ENCODE results near the gene TNS3. TPM values are rescaled to one million over a fixed set of nuclear protein-coding genes. Genes with fewer than 3 reads are reported as not detected.

TNS3 gene
- total RNA-seq, 2 experiments from 2014 or later, result 0.12 to 0.19 TPM

DNA sequence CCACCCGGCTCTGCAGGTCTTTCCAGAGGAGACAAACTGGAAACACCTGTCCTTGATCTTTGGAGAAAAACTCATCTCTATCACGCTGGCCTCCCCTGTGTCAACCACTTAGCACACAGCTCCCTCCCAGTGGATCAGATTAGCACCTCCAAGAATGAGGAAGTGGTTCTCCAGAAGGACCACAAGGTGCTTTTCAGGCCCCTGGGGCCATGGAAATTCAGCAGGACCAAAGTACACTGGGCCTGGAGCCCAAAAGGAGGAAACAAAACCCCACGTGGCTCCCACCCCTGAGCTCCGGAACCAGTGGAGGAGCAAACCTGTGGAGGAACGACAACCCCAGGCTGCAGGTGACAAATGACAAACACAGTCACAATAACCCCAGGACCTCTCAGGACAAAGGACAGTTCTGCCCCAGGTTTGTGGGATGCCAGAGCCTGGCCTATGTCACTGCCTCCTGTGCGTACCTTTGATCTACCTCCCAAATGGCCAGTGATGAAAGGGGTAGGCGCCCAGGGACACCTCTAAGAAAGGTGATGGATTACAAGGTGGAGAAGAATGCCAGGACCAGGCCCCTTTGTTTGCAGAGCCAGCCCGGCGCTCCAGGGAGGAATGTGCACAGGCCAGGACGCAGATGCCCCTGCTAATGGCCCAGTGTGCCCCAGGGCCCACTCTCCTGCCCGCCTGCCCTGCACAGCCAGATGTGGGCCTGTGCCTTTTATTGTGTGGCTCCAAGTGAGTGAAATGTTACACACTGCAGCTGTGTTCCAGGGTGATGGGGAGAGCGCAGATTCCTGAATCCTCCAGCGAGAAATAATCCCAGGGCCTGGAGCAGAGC, 5.7 kb downstream of the TNS3 start:
- intact Hi-C loops (cut with micrococcal nuclease), result no loop called here
- Mint-ChIP-seq H3K4me3 (no peak overlapping the region), H3K4me1 (ENCODE audit: low read depth) (peaks cover 4% of the 10 kb centered on the region), H3K27me3 (ENCODE audit: low read depth) (peaks cover 18% of the 10 kb centered on the region), H3K27ac (no peak overlapping the region), H3K9me3 (no peaks in the 10 kb centered on the region), H3K36me3 (ENCODE audit: low read depth) (no peaks in the 10 kb centered on the region)
- DNase-seq, result no peak
- CTCF ChIA-PET, result no interaction called here

DNA sequence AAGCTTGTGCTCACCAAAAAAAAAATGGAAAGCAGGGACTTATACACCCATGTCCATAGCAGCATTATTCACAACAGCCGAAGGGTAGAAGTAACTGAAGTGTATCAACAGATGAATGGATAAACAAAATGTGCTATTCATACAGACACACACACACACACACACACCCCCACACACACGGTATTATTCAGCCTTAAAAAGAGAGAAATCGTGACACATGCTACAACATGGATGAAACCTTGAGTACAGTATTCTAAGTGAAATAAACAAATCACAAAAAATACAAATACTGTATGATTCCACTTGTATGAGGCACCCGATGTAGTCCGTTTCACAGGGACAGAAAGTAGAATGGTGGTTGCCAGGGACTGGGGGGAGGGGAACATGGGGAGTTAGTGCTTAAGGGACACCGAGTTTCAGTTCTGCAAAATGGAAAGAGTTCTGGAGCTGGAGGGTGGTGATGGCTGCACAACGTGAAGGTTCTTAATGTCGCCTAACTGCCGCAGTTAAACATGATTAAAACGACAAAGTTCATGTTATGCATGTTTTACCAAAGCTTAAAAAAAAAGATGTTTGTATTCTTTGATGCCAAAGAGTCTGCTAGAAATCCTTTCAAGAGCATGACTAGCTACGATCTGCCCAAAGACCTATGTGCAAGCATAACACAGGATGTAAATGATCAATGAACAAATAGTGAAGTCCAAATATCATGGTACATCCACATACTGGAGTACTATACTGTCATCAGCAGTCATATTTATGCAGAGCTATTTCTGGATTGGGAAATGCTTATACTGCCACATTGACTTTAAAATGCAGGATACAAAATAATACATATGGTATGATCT, 7.2 kb downstream of the TNS3 start:
- DNase-seq, result no peak
- Mint-ChIP-seq H3K27me3 (ENCODE audit: low read depth) (peaks cover 11% of the 10 kb centered on the region), H3K36me3 (ENCODE audit: low read depth) (no peaks in the 10 kb centered on the region), H3K27ac (no peak overlapping the region), H3K9me3 (no peaks in the 10 kb centered on the region), H3K4me3 (no peak overlapping the region), H3K4me1 (ENCODE audit: low read depth) (peaks cover 4% of the 10 kb centered on the region)
- intact Hi-C loops (cut with micrococcal nuclease), result no loop called here
- CTCF ChIA-PET, result no interaction called here

DNA sequence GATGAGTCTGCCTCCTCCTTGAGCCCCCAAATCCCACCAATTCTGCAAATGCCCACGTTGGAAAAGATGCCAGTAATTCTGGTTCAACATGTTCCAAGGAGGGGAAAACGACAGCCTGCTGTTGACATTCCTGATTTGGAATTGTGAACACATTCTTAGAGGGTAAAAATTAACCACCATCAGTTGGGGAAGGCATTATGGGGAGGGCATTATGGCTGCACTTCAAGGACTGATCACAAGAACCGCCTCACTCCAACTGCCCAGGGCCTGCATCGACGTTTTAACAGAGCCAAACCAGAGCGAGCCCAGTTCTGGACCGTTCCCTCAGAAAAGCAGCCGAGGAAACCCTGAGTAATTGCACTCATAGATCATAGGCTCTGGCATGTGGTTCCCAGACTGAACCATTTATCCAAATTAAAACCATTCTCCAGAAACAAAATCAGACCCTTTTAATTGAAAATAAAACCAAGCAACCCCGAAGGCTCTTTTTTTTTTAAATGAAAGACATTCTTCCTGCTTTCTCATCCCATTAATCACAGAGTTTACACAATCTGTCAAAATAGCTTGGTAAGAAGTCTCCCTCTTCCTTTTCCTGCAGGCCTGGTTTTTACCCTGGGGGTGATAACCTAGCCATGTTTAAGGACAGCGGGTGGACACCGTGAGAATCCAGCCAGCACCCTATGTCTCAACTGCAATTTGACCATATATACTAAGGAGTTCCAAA, 8.0 kb downstream of the TNS3 start:
- peaks cover 3% of the 10 kb centered on the region for H3K4me1 Mint-ChIP-seq (ENCODE audit: low read depth)
- DNase-seq, result no peak
- H3K27ac Mint-ChIP-seq, result no peak overlapping the region
- peaks cover 7% of the 10 kb centered on the region for H3K27me3 Mint-ChIP-seq (ENCODE audit: low read depth)
- H3K9me3 Mint-ChIP-seq, result no peaks in the 10 kb centered on the region
- intact Hi-C loops (cut with micrococcal nuclease), result no loop called here
- CTCF ChIA-PET, result no interaction called here
- H3K36me3 Mint-ChIP-seq (ENCODE audit: low read depth), result no peaks in the 10 kb centered on the region
- H3K4me3 Mint-ChIP-seq, result no peak overlapping the region

DNA sequence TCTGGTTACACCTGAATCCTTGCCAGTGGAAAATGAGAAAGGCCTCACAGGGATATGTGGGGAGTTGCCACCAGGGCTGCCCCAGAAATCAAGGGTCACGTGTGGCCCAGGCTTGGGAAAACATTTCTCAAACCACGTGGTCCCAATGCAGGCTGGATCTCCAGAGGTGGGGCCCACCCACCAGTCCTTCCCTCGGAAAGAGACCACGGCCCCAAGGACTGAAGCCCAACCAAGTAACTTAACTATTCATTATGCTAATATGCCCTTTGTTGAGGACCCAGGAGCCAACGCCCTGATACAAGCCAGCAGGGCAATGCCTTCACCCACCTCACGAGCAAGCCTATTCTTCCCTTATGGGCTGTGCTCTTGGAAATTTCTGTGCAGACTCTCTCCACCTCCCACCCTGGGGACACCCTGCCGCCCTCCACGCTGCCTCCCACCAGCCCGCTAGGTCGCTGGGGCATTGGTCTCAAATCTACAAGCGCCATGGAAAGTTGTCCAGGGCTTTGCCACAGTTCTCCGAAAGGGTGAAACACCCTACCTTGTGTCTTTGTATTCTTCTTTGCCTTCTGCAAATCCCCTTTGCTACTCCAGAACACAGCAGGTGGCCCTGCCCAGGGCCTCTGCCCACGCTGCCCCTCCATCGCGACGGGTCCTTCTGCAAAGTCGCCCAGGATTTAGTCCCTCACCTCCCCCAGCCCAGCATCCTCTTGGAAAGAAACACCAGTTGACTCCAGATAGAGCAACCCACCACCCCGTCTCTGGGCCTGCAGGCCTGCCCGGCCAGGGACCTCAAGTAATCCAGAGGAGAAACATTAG, 8.8 kb downstream of the TNS3 start:
- no peaks in the 10 kb centered on the region for H3K36me3 Mint-ChIP-seq (ENCODE audit: low read depth)
- DNase-seq, result no peak
- H3K4me1 Mint-ChIP-seq (ENCODE audit: low read depth), result no peaks in the 10 kb centered on the region

DNA sequence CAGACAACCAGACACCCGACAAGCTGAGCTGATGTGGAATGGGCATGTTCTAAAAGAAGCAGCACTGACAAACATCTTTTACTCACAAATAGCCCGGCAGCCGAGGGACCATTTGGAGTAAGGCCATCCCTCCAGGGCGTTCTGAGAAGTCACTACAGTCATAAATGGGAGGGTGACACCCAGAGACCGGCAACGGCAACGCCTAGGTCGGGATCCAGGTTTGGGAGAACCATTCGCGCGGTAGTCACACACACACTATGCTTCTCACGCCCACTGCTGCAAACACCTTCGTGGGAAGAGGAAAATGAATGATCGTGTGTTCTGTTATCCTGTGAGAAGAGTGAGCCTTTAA, 9.8 kb downstream of the TNS3 start:
- Mint-ChIP-seq H3K27ac (no peak overlapping the region), H3K4me1 (ENCODE audit: low read depth) (no peaks in the 10 kb centered on the region), H3K4me3 (no peak overlapping the region), H3K36me3 (ENCODE audit: low read depth) (no peaks in the 10 kb centered on the region), H3K27me3 (ENCODE audit: low read depth) (peaks cover 13% of the 10 kb centered on the region), H3K9me3 (no peaks in the 10 kb centered on the region)
- intact Hi-C loops (cut with micrococcal nuclease), result no loop called here
- no peak for DNase-seq
- CTCF ChIA-PET, result no interaction called here

More for the DNA sequence above, 8.8 kb downstream of the TNS3 start:
- no peaks in the 10 kb centered on the region for H3K9me3 Mint-ChIP-seq
- intact Hi-C loops (cut with micrococcal nuclease), result no loop called here
- CTCF ChIA-PET, result no interaction called here
- peaks cover 10% of the 10 kb centered on the region for H3K27me3 Mint-ChIP-seq (ENCODE audit: low read depth)
- no peak overlapping the region for H3K27ac Mint-ChIP-seq
- H3K4me3 Mint-ChIP-seq, result no peak overlapping the region

DNA sequence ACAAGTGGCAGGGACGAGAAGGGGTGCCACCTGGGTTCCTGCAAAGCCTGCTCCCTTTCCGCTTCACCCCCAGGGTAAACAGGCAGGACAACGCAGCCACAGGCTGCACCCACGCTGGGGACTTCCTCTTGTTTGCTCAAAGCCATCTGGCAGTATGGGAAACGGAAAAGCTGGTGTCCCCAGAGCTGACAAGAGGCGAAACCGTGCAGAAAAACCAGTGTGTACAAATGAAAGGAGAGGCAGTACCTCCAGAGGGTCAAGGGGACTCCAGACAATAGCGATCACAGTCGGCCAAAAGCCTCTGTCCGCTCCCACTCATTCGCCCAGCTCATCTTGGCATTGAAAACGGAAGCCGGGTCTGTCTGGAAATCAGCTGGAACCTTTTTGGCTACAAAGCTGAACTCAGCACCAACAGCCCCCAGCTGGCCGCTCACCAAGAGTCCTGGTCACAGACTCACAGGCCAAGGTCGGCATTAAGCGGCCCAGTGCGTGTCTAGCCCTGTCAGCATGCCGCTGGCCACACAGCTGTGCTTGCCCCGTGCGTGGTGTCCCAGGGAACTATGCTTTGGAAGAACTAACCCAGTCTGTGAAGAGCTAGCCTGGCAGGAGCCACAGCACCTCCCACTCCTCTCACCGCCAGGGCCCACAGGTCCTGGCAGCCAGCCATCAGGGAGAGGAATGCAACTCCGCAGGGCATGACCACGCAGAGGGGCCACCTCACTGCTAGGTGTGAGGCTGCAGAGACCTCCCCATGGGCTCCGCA, 10.4 kb downstream of the TNS3 start:
- DNase-seq, result no peak
- Mint-ChIP-seq H3K4me1 (ENCODE audit: low read depth) (no peaks in the 10 kb centered on the region), H3K9me3 (no peaks in the 10 kb centered on the region), H3K27ac (no peak overlapping the region), H3K36me3 (ENCODE audit: low read depth) (no peaks in the 10 kb centered on the region), H3K4me3 (no peak overlapping the region), H3K27me3 (ENCODE audit: low read depth) (peaks cover 13% of the 10 kb centered on the region)
- intact Hi-C loops (cut with micrococcal nuclease), result no loop called here
- CTCF ChIA-PET, result no interaction called here

DNA sequence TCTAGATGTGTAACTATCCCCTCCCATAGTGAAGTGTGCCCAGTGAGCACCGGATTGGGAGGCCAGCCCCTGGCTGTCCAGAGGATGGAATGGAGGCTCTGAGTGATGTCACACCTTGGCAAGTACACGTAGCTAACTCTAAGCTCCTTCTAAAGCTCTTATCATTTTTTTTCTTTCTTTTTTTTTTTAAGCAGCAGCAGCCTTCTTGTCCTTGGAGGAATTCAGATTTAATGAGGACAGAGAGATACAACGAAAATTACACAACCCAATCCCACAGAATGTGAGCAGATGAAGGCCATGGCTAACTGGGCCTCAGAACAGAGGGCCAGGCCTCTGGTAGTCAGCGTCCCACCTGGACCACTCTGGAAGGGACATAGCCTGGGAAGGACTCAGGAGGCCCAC, 11.3 kb downstream of the TNS3 start:
- no peak for DNase-seq
- CTCF ChIA-PET, result no interaction called here
- no peaks in the 10 kb centered on the region for H3K36me3 Mint-ChIP-seq (ENCODE audit: low read depth)
- intact Hi-C loops (cut with micrococcal nuclease), result no loop called here
- peaks cover 16% of the 10 kb centered on the region for H3K27me3 Mint-ChIP-seq (ENCODE audit: low read depth)
- no peak overlapping the region for H3K27ac Mint-ChIP-seq
- no peaks in the 10 kb centered on the region for H3K4me1 Mint-ChIP-seq (ENCODE audit: low read depth)
- H3K9me3 Mint-ChIP-seq, result no peaks in the 10 kb centered on the region
- H3K4me3 Mint-ChIP-seq, result no peak overlapping the region

DNA sequence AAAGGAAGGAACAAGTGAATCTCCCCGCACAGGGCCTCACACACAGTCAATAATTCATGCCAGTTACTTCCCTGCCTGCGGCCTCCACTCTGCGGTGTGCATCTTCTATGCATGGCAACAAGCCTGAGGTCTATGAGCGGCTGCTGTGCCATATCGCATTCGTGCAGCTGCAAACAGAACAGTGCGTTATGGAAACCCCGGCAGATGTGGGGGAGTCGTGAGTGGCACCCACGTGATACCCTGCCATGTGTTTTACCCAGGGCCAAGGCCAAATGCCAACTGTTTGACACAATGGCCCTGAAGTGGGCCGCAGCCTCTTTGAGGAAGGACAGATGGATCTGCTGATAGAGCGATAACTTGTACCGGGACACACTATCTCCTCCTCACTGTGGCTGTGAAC, 13.4 kb downstream of the TNS3 start:
- Mint-ChIP-seq H3K27ac (no peak overlapping the region), H3K4me3 (no peak overlapping the region), H3K9me3 (no peaks in the 10 kb centered on the region), H3K4me1 (ENCODE audit: low read depth) (no peaks in the 10 kb centered on the region), H3K27me3 (ENCODE audit: low read depth) (peaks cover 16% of the 10 kb centered on the region), H3K36me3 (ENCODE audit: low read depth) (no peaks in the 10 kb centered on the region)
- intact Hi-C loops (cut with micrococcal nuclease), result no loop called here
- CTCF ChIA-PET, result no interaction called here
- no peak for DNase-seq

DNA sequence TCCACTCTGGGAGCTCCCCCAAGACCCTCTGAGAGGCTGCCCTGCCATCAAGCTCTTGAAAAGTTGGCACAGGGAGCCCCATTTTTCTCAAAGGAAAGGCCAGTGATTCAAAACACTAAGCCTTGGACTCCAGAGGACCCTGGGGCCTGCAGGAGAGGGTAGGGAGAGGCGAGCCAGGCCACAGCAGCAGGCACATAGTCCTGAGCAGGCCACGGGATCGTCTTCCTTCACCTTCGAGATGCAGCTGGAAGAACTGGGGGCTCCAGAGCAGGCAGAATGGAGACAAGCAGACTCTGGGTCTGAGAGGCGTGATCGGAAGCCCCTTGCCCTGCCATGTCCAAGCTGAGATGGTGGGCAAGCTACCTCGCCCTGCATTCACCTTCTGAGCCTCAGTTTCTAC, 13.9 kb downstream of the TNS3 start:
- Mint-ChIP-seq H3K4me3 (no peak overlapping the region), H3K4me1 (ENCODE audit: low read depth) (no peaks in the 10 kb centered on the region), H3K9me3 (no peaks in the 10 kb centered on the region), H3K36me3 (ENCODE audit: low read depth) (no peaks in the 10 kb centered on the region), H3K27me3 (ENCODE audit: low read depth) (peaks cover 16% of the 10 kb centered on the region), H3K27ac (no peak overlapping the region)
- intact Hi-C loops (cut with micrococcal nuclease), result no loop called here
- CTCF ChIA-PET, result no interaction called here
- no peak for DNase-seq

DNA sequence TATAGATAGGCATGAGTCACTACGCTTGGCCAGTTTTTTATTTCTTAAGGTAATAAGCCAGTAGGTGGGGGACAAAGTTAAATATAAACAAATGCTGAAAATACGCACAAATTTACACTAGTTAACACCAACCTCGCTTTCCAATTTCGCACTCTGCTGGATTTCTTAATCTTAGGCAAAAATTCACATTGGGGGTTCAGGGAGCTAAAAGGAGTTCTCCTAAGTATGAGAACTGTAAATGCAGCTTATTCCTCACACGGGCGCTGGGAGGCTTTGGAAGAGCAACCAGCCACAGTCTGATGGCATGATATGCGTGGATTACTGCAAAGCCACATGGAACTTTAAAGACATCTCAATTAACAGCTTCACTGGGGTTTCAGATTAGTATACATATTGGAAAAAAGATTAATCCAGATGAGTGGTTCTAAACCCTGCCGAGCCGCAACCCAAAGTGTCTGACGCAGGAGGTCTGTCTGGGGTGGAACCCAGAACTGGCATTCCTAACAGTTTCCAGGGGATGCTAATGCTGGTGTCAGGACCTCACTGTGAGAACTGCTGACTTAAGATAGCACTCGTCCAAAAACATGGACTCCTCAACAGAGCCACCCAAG, 16.2 kb downstream of the TNS3 start:
- Mint-ChIP-seq H3K4me3 (no peak overlapping the region), H3K4me1 (ENCODE audit: low read depth) (no peaks in the 10 kb centered on the region), H3K9me3 (no peaks in the 10 kb centered on the region), H3K27me3 (ENCODE audit: low read depth) (peaks cover 16% of the 10 kb centered on the region), H3K27ac (no peak overlapping the region), H3K36me3 (ENCODE audit: low read depth) (no peaks in the 10 kb centered on the region)
- intact Hi-C loops (cut with micrococcal nuclease), result no loop called here
- no peak for DNase-seq
- CTCF ChIA-PET, result no interaction called here

DNA sequence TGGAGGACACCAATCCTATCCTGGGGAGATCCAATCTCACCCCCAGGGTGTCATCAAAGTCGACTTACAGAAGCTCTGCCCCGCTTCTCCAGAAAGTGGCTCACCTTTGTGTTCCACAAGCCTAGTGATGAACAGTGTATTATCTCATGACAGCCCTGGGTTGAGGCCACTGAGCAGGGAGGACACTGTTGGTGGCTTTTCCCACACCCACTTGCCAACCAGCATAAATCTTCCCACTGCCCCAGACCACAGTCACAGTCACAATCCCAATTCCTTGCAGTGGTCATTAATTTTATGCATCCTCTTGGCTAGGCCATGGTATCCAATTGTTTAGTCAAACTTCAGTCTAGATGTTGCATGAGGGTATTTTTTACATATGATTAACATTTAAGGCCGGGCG, 18.4 kb downstream of the TNS3 start:
- Mint-ChIP-seq H3K36me3 (ENCODE audit: low read depth) (no peaks in the 10 kb centered on the region), H3K4me3 (no peak overlapping the region), H3K27ac (no peak overlapping the region), H3K9me3 (no peaks in the 10 kb centered on the region), H3K27me3 (ENCODE audit: low read depth) (peaks cover 7% of the 10 kb centered on the region), H3K4me1 (ENCODE audit: low read depth) (no peaks in the 10 kb centered on the region)
- CTCF ChIA-PET, result no interaction called here
- intact Hi-C loops (cut with micrococcal nuclease), result no loop called here
- DNase-seq, result no peak
